ENCODE measurements around the gene TMEM37. TPM values are rescaled to one million over a fixed set of nuclear protein-coding genes. Genes with fewer than 3 reads are reported as not detected.
A peak's percentile ranks its signal among the peaks of the same experiment; 100 is the strongest.

Gene TMEM37
- total and polyA plus RNA-seq, 2 of the 8 experiments (the other 6 are each of a cell fraction or from before 2014, with no cell fraction given), result 11.0 to 16.2 TPM

DNA sequence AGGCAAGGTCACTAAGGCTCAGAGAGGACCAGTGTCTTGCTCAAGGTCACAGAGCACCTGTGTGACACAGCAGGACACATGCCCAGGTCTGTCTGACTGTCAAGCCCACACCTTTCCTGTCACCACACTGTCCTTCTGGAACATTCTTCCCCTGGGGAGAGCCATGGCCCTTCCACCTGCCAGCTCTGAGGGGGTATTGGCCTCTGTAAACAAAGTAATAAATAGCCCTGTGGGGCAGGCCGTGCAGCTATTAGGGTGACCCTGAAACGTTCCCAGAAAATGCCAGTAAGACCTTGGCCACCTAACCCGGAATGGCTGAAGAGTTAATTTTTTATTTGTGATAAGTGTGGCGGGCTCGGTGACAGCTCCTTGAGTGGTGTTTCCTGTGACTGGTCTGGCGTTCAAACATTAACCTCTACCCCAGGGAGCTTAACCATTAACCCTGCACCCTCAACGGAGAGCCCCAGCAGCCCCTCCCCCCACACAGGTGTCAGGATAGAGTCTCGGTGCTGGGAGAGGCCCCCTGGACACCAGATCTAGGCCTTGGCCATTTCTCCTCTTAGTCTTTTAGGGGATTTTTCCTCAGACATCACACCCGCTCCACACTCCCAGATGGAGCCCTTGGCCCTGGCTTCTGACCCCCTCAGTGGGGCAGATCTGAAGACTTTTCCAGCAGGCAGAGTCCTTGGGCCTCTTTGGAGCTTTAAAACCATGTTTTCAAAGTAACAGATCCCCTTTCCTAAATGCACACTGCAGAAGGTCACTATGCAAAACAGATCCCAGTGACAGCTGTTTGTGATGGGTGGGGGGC is 56.0 kb downstream of the TMEM37 start:
- H2AFZ ChIP-seq (ENCODE audit: low read length), result no peak overlapping the region

More for the DNA sequence above, 56.0 kb downstream of the TMEM37 start:
- Histone ChIP-seq H3K4me2 (ENCODE audit: insufficient read depth in 1 of 2, low read depth in 2 of 2, low read length in 2 of 2) (no peak overlapping the region), H3K56ac (replicated peaks; ENCODE audit: insufficient read length, low read depth, low read length) (no peak overlapping the region), H2AK5ac (ENCODE audit: low read depth, low read length) (peak overlapping the region; percentile 58; the same call in 1 of the 2 replicates), H3K23me2 (ENCODE audit: low read depth, low read length) (no peaks in the 10 kb centered on the region), H3K4me1 (replicated peaks in 1 of 4; ENCODE audit: control insufficient read depth in 3 of 4, insufficient read depth in 4 of 4, low read length in 3 of 4) (peaks cover 0 to 3% (median 2%) of the 10 kb centered on the region in 4 experiments; a peak in 6 of 7 replicates), H3K4me3 (ENCODE audit: extremely low read depth in 1 of 4, insufficient read depth in 2 of 4, low read depth in 3 of 4, low read length in 4 of 4) (no peak overlapping the region), H3K27me3 (replicated peaks in 1 of 4; ENCODE audit: control insufficient read depth in 3 of 4, extremely low read depth in 1 of 4, insufficient read depth in 3 of 4, low read length in 3 of 4) (no peaks in the 10 kb centered on the region; a peak in 1 of 7 replicates), H3K36me3 (ENCODE audit: control insufficient read depth in 2 of 4, insufficient read depth in 4 of 4, low read length in 3 of 4) (no peaks in the 10 kb centered on the region), H2BK5ac (ENCODE audit: low read depth, low read length) (no peak overlapping the region), H2BK15ac (ENCODE audit: low read length) (no peak overlapping the region), H3K9ac (replicated peaks in 1 of 4; ENCODE audit: extremely low read depth in 1 of 4, low read depth in 3 of 4, low read length in 3 of 4) (no peak overlapping the region), H4K91ac (replicated peaks; ENCODE audit: insufficient read length, low read length) (no peak overlapping the region), H3K23ac (ENCODE audit: insufficient read length) (no peak overlapping the region), H3K79me2 (ENCODE audit: control insufficient read depth in 1 of 2, insufficient read depth in 2 of 2, low read length in 2 of 2) (no peaks in the 10 kb centered on the region), H4K5ac (ENCODE audit: insufficient read length, low read depth, low read length) (no peak overlapping the region), H2BK12ac (ENCODE audit: low read depth, low read length) (no peak overlapping the region), H2BK120ac (replicated peaks; ENCODE audit: low read depth, low read length) (no peak overlapping the region), H2BK20ac (ENCODE audit: low read length) (no peak overlapping the region), H4K8ac (ENCODE audit: extremely low read depth, insufficient read depth, low read length) (peak overlapping the region; percentile 31; the same call in 1 of the 2 replicates), H3K9me3 (ENCODE audit: insufficient read depth in 2 of 2, low read depth in 1 of 2, low read length in 1 of 2) (no peaks in the 10 kb centered on the region), H3K18ac (ENCODE audit: extremely low read depth, low read length) (no peak overlapping the region), H3K4ac (replicated peaks; ENCODE audit: insufficient read length, low read depth, low read length) (no peak overlapping the region), H3K27ac (ENCODE audit: low read depth, low read length) (no peak overlapping the region), H3K79me1 (ENCODE audit: low read depth, low read length) (no peaks in the 10 kb centered on the region), H3K14ac (ENCODE audit: insufficient read length) (no peak overlapping the region), H4K20me1 (replicated peaks in 1 of 2; ENCODE audit: control insufficient read depth in 1 of 2, insufficient read depth in 2 of 2, low read length in 2 of 2) (no peaks in the 10 kb centered on the region)
- no peak for FAIRE-seq
- 82% methylated on average over 9 of the region's 9 CpGs; no CpG with 5 or more reads in 1 of the 2 experiments for WGBS, 2 experiments (ENCODE audit: extremely low coverage in 1 of 2, insufficient coverage in 1 of 2, insufficient read length in 1 of 2, insufficient replicate concordance in 2 of 2, low coverage in 1 of 2, low lambda C conversion rate in 2 of 2, missing lambda C conversion rate in 1 of 2)
- POLR2A ChIA-PET (ENCODE audit: partially characterized antibody), result interaction anchor here (1.2 kb wide), 1 partner anchor 45 kb away, joined by 3 read pairs; no protein-coding TSS in a partner anchor
- CTCF ChIA-PET (ENCODE audit: partially characterized antibody), result interaction anchor here (0.6 to 7.1 kb wide), 16 partner anchors 9 to 683 kb away, joined by 3 to 100 read pairs (median 4); no protein-coding TSS in a partner anchor
- TF ChIP-seq POU5F1 (IDR thresholded peaks at IDR 0.05; ENCODE audit: low read depth, low read length) (no peak), RAD21 (IDR thresholded peaks at IDR 0.05 in 1 of 2, conservative IDR thresholded peaks at IDR 0.05 in 1 of 2; ENCODE audit: low read depth in 2 of 2, low read length in 2 of 2) (no peak), YY1 (IDR thresholded peaks at IDR 0.05; ENCODE audit: low read depth, low read length) (no peak)
- DNase-seq (ENCODE audit: low read depth in 1 of 2, low spot score in 2 of 2), result no peak
